Prostate gland (tissue), 2 donors: Measurements from ENCODE around the gene TMEM253. TPM values are rescaled to one million over a fixed set of nuclear protein-coding genes. Genes with fewer than 3 reads are reported as not detected.

Source experiments
- DNase-seq: peaks from one replicate; pipeline ENCODE4 v3.0.0-alpha.2; 2019; ENCODE audit warnings: low spot score
- H3K27ac ChIP-seq, 2 donors: fragments of 200-600 bp; sonication (generic); 2 replicates each; pipeline ENCODE4 v1.5.1; 2017 to 2019
- H3K27me3 ChIP-seq: fragments of 200-600 bp; sonication (generic); replicated peaks from 2 replicates; pipeline ENCODE4 v1.5.1; 2019; ENCODE audit not compliant: insufficient read depth
- H3K36me3 ChIP-seq, 2 donors: fragments of 200-600 bp; sonication (generic); 1 replicate in 1 of 2; 2 replicates in 1 of 2; pipeline versions ENCODE4 v1.5.1 to v1.8.1; 2017 to 2019
- H3K4me1 ChIP-seq: fragments of 200-600 bp; sonication (generic); replicated peaks from 2 replicates; pipeline ENCODE4 v1.5.1; 2019
- H3K4me3 ChIP-seq, 2 donors: fragments of 200-600 bp; sonication (generic); 2 replicates each; pipeline ENCODE4 v1.5.1; 2017 to 2019
- H3K9me3 ChIP-seq: fragments of 200-600 bp; sonication (generic); 2 replicates; pipeline ENCODE4 v1.5.1; 2017
- CTCF ChIP-seq, 4 experiments: fragments of 200-600 bp in 2 of 4; fragments of 450-650 bp in 2 of 4; sonication (generic) in 2 of 4; IDR thresholded peaks; 1 replicate in 3 of 4; 2 replicates in 1 of 4; pipeline ENCODE4 v1.5.1; 2016 to 2019; ENCODE audit warnings: antibody characterized with exemption in 4 of 4, mild to moderate bottlenecking in 2 of 4, moderate library complexity in 2 of 4
- POLR2A ChIP-seq: fragments of 450-650 bp; IDR thresholded peaks from one replicate; pipeline ENCODE4 v1.6.1; 2016; ENCODE audit warnings: antibody characterized with exemption, mild to moderate bottlenecking
- POLR2AphosphoS5 ChIP-seq: sonication (generic); formaldehyde crosslinking; IDR thresholded peaks from one replicate; pipeline ENCODE4 v1.6.1; 2017; ENCODE audit warnings: antibody characterized with exemption
- WGBS: methylation state at CpG from one replicate; pipeline ENCODE4 v1.1.5; 2018; 5-methylcytosine and 5-hydroxymethylcytosine counted together
- intact Hi-C: fragments of 100-400 bp; cut with DNase I; formaldehyde crosslinking; loops from one replicate; pipeline ENCODE4 v1.14.2; 2022
- total RNA-seq, 2 donors: library from RNA; depleted of rRNA; stranded (reverse); fragments of >200 nt; gene quantifications; one replicate each; pipeline ENCODE4 v1.1.0, GENCODE V29; 2016

TMEM253 gene
- total RNA-seq, 2 donors from 2014 or later, result not detected

DNA sequence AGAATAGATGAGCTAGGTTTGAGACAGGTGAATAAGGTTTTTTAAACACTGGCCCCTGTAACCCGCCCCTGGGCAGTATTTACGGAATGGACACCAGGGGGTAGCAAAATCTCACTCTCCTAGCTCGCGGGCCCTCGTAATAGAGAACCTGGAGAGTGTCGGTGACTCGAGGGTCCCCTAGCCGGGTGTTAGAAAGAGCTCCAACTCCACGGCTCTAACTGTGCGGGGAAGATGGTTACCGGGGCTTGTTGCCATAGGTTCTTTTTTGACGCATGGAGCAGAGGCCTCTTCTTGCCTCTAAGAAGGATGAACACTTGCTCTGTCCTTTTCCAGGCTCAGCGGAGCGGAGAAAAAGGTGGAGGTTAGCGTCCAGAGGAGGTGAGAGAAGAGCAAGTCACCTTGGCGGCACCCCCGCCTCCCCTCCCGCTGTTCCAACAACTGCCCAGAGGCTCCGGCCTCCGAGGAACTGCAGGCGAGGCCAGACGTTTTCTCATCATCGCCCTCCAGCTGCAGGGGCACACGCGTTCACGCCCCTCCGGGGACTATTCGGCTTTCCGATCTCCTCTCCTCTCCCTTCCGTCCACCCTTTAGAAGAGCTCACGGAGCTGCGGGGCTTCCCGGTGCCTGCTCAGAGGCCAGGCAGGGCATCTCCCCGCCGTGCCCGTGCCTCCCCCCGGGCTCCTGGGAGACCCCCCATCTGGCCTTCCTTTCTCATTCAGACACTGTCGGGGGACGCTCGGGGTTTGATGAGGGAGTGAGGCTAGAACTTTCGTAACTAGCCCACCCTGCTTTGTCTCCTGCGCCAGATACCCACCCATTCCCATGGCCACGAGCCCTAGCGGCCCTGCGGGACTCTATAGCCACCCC lies 32.1 kb upstream of the TMEM253 start:
- peak; percentile 43 for DNase-seq
- intact Hi-C loops, result loop anchor here (2.0 kb wide), 1 partner anchor 24 kb away; no protein-coding TSS in a partner anchor
- Histone ChIP-seq H3K4me1 (peaks cover 15% of the 10 kb centered on the region), H3K27me3 (no peaks in the 10 kb centered on the region), H3K27ac (peak overlapping the region; percentile 77 to 79), H3K36me3 (no peaks in the 10 kb centered on the region), H3K4me3 (peak overlapping the region; percentile 51 to 62), H3K9me3 (no peaks in the 10 kb centered on the region)
- no peak for TF ChIP-seq POLR2AphosphoS5
- peak; percentile 33 to 74 (median 58) for TF ChIP-seq CTCF (IDR thresholded peaks at IDR 0.05)
- 12% methylated on average over 45 of the region's 45 CpGs for WGBS

GRCh38 chr14:21069388-21070082 lies 31.3 kb upstream of the TMEM253 start:
- WGBS, result under 1% methylated on average over 40 of the region's 40 CpGs
- H3K9me3 ChIP-seq, result no peaks in the 10 kb centered on the region
- peaks cover 15% of the 10 kb centered on the region for H3K4me1 ChIP-seq
- H3K36me3 ChIP-seq, result no peaks in the 10 kb centered on the region
- H3K27me3 ChIP-seq, result no peaks in the 10 kb centered on the region
- DNase-seq, result no peak
- H3K4me3 ChIP-seq, result peak overlapping the region; percentile 51 to 62
- intact Hi-C loops, result loop anchor here (2.0 kb wide), 2 partner anchors 23 to 35 kb away; no protein-coding TSS in a partner anchor
- TF ChIP-seq POLR2A (no peak), POLR2AphosphoS5 (no peak), CTCF (IDR thresholded peaks at IDR 0.05) (no peak)
- peak overlapping the region; percentile 77 to 79 for H3K27ac ChIP-seq

- Histone ChIP-seq H3K9me3 (no peaks in the 10 kb centered on the region), H3K27me3 (no peaks in the 10 kb centered on the region), H3K4me1 (peaks cover 15% of the 10 kb centered on the region), H3K4me3 (peak within 1 kb of the TSS; percentile 51 to 62), H3K36me3 (no peaks in the 10 kb centered on the region), H3K27ac (peak within 1 kb of the TSS; percentile 77 to 79)
- intact Hi-C loops, result loop anchor here (2.0 kb wide), 1 partner anchor 35 kb away; no protein-coding TSS in a partner anchor
- 0% methylated on average over 60 of the region's 63 CpGs for WGBS
- no peak for TF ChIP-seq POLR2AphosphoS5
- peak; percentile 37 for TF ChIP-seq POLR2A
- TF ChIP-seq CTCF (IDR thresholded peaks at IDR 0.05), result no peak
- DNase-seq, result peak; percentile 48
Observed at GRCh38 chr14:21070083-21070609, 30.7 kb upstream of the TMEM253 start, which contains the start of gene ARHGEF40. Gene ARHGEF40 (plus strand): TSS chr14:21070304. CDS start chr14:21070397, 93 bp downstream.

GRCh38 chr14:21070610-21071224 lies 30.1 kb upstream of the TMEM253 start:
- intact Hi-C loops, result loop anchor here (2.0 kb wide), 1 partner anchor 34 kb away; no protein-coding TSS in a partner anchor

More at GRCh38 chr14:21070610-21071224, 30.1 kb upstream of the TMEM253 start:
- DNase-seq, result no peak
- H3K36me3 ChIP-seq, result no peaks in the 10 kb centered on the region
- H3K27ac ChIP-seq, result peak overlapping the region; percentile 77 to 79
- H3K4me1 ChIP-seq, result peaks cover 15% of the 10 kb centered on the region
- H3K27me3 ChIP-seq, result no peaks in the 10 kb centered on the region
- no peaks in the 10 kb centered on the region for H3K9me3 ChIP-seq
- TF ChIP-seq POLR2A, result no peak
- TF ChIP-seq POLR2AphosphoS5, result no peak
- no peak for TF ChIP-seq CTCF (IDR thresholded peaks at IDR 0.05)
- peak overlapping the region; percentile 51 to 62 for H3K4me3 ChIP-seq
- under 1% methylated on average over 23 of the region's 23 CpGs for whole genome bisulfite sequencing
